PFSK-1 (cell line): ENCODE data around the gene CDH8.

Experiments
- FOXP2 ChIP-seq: optimal IDR thresholded peaks from 2 replicates; pipeline ENCODE3; 2011; ENCODE audit warnings: borderline replicate concordance, control low read depth, inconsistent platforms; ENCODE audit not compliant: insufficient read depth; ENCODE audit errors: extremely low read length, extremely low read depth
- POLR2AphosphoS5 ChIP-seq: IDR thresholded peaks from 2 replicates; pipeline ENCODE4 v1.6.1; 2012; ENCODE audit warnings: low read depth, mild to moderate bottlenecking, control low read depth, low read length, moderate library complexity
- SIN3A ChIP-seq: IDR thresholded peaks from 2 replicates; pipeline ENCODE4 v1.6.1; 2012; ENCODE audit warnings: mild to moderate bottlenecking, low read length, moderate library complexity, borderline replicate concordance; ENCODE audit not compliant: insufficient read depth
- TAF1 ChIP-seq: IDR thresholded peaks from 2 replicates; pipeline ENCODE4 v1.6.1; 2012; ENCODE audit warnings: low read length, control low read depth, borderline replicate concordance; ENCODE audit not compliant: insufficient read depth
- TF ChIP-seq, protein P1 (sequence below), 2 experiments: IDR thresholded peaks; 2 replicates each; pipeline versions ENCODE4 v1.6.1 to v1.8.0; 2011 to 2012; ENCODE audit warnings: low read depth in 2 of 2, low read length in 2 of 2, control low read depth in 1 of 2, inconsistent platforms in 1 of 2, mild to moderate bottlenecking in 1 of 2, moderate library complexity in 1 of 2; ENCODE audit not compliant: insufficient read depth in 1 of 2

CDH8 gene

DNA sequence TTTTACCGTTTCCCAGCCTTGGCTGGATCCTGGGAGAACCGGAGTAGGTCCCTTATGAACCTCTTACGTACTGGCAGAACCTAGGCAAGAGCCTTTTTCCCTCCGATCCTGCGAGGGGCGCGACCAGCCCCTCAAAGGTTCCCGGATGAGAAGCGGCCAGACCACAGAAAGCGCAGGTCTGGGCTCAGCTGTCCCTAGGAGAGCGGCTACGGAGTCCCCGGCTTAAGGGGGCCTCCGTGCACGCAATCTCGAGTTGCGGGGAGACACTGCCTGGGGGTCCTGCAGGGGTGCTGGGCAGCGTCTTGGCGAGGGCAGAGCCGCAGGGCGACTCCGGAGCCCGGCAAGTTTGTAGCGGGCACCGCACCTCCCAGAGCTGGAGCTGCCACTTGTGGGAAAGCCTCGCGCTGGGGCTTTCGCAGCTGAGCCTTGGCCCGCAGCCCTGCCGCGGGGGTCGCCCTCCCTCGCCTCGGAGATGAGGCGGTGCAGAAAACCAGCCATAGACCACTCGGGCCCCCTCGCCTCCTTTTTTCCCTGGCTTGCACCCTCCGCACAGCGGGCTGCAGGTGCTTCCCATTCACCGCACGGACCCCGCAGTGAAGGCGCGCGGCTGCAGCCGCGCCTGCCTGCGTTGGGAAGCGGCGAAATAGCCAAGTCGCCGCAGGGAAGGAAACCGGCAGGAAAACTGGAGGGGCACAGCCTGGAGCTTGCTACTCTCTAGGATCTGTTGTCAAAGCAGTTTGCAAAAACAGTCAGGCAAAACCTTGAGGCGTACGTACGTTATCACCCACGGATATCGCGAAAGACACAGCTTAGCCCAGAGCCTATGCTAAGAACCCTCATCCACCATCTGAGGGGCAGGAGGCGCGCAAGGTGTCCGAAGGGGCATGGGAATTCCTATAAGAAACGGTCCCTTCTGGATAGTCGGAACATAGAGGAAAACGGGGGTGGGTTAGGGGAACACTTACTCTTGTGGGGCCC is 834 bp downstream of the CDH8 start:
- TF ChIP-seq SIN3A (no peak), TAF1 (no peak), POLR2AphosphoS5 (no peak), FOXP2 (no peak)
- TF ChIP-seq, protein P1, sequence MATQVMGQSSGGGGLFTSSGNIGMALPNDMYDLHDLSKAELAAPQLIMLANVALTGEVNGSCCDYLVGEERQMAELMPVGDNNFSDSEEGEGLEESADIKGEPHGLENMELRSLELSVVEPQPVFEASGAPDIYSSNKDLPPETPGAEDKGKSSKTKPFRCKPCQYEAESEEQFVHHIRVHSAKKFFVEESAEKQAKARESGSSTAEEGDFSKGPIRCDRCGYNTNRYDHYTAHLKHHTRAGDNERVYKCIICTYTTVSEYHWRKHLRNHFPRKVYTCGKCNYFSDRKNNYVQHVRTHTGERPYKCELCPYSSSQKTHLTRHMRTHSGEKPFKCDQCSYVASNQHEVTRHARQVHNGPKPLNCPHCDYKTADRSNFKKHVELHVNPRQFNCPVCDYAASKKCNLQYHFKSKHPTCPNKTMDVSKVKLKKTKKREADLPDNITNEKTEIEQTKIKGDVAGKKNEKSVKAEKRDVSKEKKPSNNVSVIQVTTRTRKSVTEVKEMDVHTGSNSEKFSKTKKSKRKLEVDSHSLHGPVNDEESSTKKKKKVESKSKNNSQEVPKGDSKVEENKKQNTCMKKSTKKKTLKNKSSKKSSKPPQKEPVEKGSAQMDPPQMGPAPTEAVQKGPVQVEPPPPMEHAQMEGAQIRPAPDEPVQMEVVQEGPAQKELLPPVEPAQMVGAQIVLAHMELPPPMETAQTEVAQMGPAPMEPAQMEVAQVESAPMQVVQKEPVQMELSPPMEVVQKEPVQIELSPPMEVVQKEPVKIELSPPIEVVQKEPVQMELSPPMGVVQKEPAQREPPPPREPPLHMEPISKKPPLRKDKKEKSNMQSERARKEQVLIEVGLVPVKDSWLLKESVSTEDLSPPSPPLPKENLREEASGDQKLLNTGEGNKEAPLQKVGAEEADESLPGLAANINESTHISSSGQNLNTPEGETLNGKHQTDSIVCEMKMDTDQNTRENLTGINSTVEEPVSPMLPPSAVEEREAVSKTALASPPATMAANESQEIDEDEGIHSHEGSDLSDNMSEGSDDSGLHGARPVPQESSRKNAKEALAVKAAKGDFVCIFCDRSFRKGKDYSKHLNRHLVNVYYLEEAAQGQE (IDR thresholded peaks at IDR 0.05; ENCODE audit: insufficient read depth in 1 of 2, low read depth in 2 of 2, low read length in 2 of 2): no peak

DNA sequence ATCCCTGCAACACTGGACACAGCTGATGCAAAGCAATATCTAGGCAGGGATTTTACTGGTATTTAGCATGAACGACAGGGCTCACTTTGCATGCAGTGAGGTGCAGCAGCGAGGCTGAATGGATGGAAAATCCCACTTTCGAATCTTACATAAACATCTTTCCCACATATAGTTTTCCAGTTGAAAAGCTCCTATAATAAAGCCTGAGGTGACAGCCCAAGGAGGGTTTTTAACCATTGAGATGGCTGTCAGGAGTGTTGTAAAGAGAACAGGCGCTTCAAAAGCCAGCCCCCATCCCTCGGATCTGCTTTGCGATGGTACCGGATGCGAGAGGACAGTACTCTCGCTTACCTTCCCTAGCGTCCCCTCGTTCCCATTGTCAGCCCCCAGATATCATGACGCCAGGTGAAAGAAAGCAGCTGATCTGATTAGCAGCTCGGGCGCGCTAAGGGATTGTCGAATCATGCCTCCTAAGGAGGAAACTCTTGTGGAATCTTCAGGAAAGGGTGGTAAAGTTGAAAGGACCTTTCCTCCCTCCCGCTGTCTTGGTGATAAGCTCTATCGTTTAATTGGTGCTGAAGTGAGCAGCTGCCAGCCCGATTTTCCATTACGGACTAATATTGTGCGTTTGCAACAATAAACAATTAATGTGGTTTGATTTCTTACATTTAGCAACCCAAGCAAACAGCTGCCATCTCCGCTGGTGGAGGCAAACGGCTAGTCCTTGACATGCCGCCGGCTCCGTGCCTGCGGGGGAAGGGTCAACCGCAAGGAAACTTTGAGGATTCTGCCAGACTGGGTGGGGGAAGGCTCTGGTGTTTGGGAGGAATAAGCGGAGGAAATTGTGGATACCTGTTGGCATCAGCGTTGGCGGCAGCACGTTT is 1.8 kb downstream of the CDH8 start:
- no peak for TF ChIP-seq SIN3A
- TF ChIP-seq TAF1: no peak
- TF ChIP-seq FOXP2: no peak
- TF ChIP-seq, protein P1 (IDR thresholded peaks at IDR 0.05; ENCODE audit: insufficient read depth in 1 of 2, low read depth in 2 of 2, low read length in 2 of 2): no peak
- no peak for TF ChIP-seq POLR2AphosphoS5

DNA sequence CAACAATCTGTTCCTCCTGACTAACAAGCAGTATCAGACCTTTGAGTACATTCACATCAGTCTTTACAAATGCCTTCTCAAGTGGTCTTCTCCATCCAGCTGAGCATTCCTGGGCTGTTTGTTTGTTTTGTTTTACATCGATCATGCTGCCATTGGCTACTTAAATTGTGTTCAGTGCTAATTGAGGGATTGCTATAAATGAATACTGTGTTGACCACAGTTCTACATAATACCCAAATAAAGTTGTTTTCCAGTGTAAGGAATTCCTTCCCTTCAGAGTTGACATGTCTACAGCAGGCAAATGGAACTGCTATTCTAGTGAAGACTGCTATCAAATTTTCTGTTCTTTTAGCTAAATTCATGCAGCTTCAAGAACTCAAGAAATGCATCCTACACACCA is 3.2 kb downstream of the CDH8 start:
- TF ChIP-seq POLR2AphosphoS5: no peak
- TF ChIP-seq TAF1: no peak
- TF ChIP-seq, protein P1 (IDR thresholded peaks at IDR 0.05; ENCODE audit: insufficient read depth in 1 of 2, low read depth in 2 of 2, low read length in 2 of 2): no peak
- TF ChIP-seq FOXP2: no peak
- no peak for TF ChIP-seq SIN3A

DNA sequence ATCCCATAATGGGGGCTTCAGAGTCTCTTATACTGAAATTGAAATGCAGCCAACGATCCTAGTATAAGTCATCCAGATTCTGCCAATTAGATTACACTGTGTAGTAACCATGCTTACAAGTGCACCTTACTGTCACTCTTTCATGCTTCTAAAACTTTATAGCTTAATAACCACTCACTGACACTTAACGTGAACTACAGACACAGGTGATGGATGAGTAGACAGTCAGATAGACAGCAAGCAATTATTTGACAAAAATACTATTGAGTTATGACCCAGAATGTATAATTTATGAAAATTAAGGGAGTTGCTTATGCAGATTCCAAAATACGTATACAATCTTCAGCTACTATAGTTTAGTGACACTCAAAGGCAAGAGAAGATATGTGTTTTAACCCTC is 6.3 kb downstream of the CDH8 start:
- TF ChIP-seq, protein P1 (IDR thresholded peaks at IDR 0.05; ENCODE audit: insufficient read depth in 1 of 2, low read depth in 2 of 2, low read length in 2 of 2): no peak
- no peak for TF ChIP-seq SIN3A
